Measurements from ENCODE around the gene MTG2. TPM values are rescaled to one million over a fixed set of nuclear protein-coding genes. Genes with fewer than 3 reads are reported as not detected.

MTG2 gene
- polyA plus RNA-seq, 1 donor = 30.9 TPM

Other genes with a start within 250 kb of the MTG2 start
- 17.4 TPM for gene TAF4, start 117.1 kb upstream of the MTG2 start, polyA plus RNA-seq
- 47.6 TPM for gene LSM14B, start 60.6 kb upstream of the MTG2 start, polyA plus RNA-seq
- 163 TPM for gene PSMA7, start 39.6 kb upstream of the MTG2 start, polyA plus RNA-seq
- 18.2 TPM for gene SS18L1, start 39.3 kb upstream of the MTG2 start, polyA plus RNA-seq
- gene HRH3, start 37.2 kb downstream of the MTG2 start, polyA plus RNA-seq = 0.33 TPM
- gene OSBPL2, start 55.5 kb downstream of the MTG2 start, polyA plus RNA-seq = 35.7 TPM
- 50.4 TPM for gene ADRM1, start 120.0 kb downstream of the MTG2 start, polyA plus RNA-seq
- 92.1 TPM for gene LAMA5, start 184.3 kb downstream of the MTG2 start, polyA plus RNA-seq
- 2,139 TPM for gene RPS21, start 204.1 kb downstream of the MTG2 start, polyA plus RNA-seq
- gene CABLES2, start 224.3 kb downstream of the MTG2 start, polyA plus RNA-seq = 7.1 TPM
- gene RBBP8NL, start 244.5 kb downstream of the MTG2 start, polyA plus RNA-seq = 9.6 TPM

All from large intestine (tissue), 1 donor.